HepG2 (cell line): Measurements from ENCODE around the gene ABCB8. TPM values are rescaled to one million over a fixed set of nuclear protein-coding genes. Genes with fewer than 3 reads are reported as not detected.

ENCODE experiments used
- KLF12 ChIP-seq: sonication (generic); formaldehyde crosslinking; IDR thresholded peaks from 2 replicates; pipeline ENCODE4 v1.4.0; 2020; ENCODE audit warnings: missing genetic modification reagents, borderline replicate concordance
- KLF13 ChIP-seq: sonication (generic); formaldehyde crosslinking; IDR thresholded peaks from 2 replicates; pipeline ENCODE4 v1.4.0; 2020; ENCODE audit warnings: mild to moderate bottlenecking, missing genetic modification reagents
- MED13 ChIP-seq: sonication (generic); formaldehyde crosslinking; IDR thresholded peaks from 2 replicates; pipeline ENCODE4 v1.5.0; 2020; ENCODE audit warnings: missing genetic modification reagents
- ZBTB25 ChIP-seq: IDR thresholded peaks from 2 replicates; pipeline ENCODE4 v1.6.1; 2018; ENCODE audit warnings: missing genetic modification reagents
- ZNF30 ChIP-seq: sonication (generic); formaldehyde crosslinking; IDR thresholded peaks from 2 replicates; pipeline ENCODE4 v1.5.0; 2020; ENCODE audit warnings: mild to moderate bottlenecking, missing genetic modification reagents
- ZNF33A ChIP-seq: sonication (generic); formaldehyde crosslinking; IDR thresholded peaks from 2 replicates; pipeline ENCODE4 v1.5.1; 2020; ENCODE audit warnings: missing genetic modification reagents, mild to moderate bottlenecking, moderate library complexity, borderline replicate concordance
- ZNF407 ChIP-seq: sonication (generic); formaldehyde crosslinking; IDR thresholded peaks from one replicate; pipeline ENCODE4 v1.5.1; 2020; ENCODE audit warnings: mild to moderate bottlenecking, missing genetic modification reagents; ENCODE audit errors: not compliant biosample characterization
- ZNF547 ChIP-seq: sonication (generic); formaldehyde crosslinking; IDR thresholded peaks from 2 replicates; pipeline ENCODE4 v1.5.1; 2020; ENCODE audit warnings: mild to moderate bottlenecking, missing genetic modification reagents
- polyA plus RNA-seq, 8 experiments: library from polyadenylated mRNA; depleted of rRNA in 3 of 8; stranded (reverse) in 7 of 8; unstranded in 1 of 8; fragments of >200 nt; fragmentation: Illumina TruSeq in 4 of 8; extraction: Trizol in 4 of 8; gene quantifications; 2 replicates each; pipeline versions ENCODE4 v1.2.1 to v1.2.3, GENCODE V29; 2011 to 2016; ENCODE audit warnings: low read depth in 4 of 8, missing spikeins in 1 of 8, mixed read lengths in 1 of 8; ENCODE audit not compliant: insufficient read depth in 1 of 8
- total RNA-seq, 5 experiments: library from RNA; depleted of rRNA; stranded (reverse); fragments of >200 nt; fragmentation: Illumina TruSeq; extraction: Trizol; gene quantifications; 2 replicates each; pipeline ENCODE4 v1.2.3, GENCODE V29; 2016; ENCODE audit warnings: low read depth in 1 of 5
- TF ChIP-seq, protein P1 (sequence below): sonication (generic); formaldehyde crosslinking; IDR thresholded peaks from 2 replicates; pipeline ENCODE4 v1.8.1; 2023; ENCODE audit warnings: mild to moderate bottlenecking, inconsistent platforms, moderate library complexity, missing genetic modification reagents, borderline replicate concordance
- TF ChIP-seq, protein P2 (sequence below): IDR thresholded peaks from 2 replicates; pipeline ENCODE4 v1.4.0; 2020; ENCODE audit warnings: mild to moderate bottlenecking, missing genetic modification reagents

The ABCB8 gene
- total and polyA plus RNA-seq, 2 of the 13 experiments (the other 11 are each of a cell fraction or from before 2014, with no cell fraction given): 6.6 to 16.7 TPM

DNA sequence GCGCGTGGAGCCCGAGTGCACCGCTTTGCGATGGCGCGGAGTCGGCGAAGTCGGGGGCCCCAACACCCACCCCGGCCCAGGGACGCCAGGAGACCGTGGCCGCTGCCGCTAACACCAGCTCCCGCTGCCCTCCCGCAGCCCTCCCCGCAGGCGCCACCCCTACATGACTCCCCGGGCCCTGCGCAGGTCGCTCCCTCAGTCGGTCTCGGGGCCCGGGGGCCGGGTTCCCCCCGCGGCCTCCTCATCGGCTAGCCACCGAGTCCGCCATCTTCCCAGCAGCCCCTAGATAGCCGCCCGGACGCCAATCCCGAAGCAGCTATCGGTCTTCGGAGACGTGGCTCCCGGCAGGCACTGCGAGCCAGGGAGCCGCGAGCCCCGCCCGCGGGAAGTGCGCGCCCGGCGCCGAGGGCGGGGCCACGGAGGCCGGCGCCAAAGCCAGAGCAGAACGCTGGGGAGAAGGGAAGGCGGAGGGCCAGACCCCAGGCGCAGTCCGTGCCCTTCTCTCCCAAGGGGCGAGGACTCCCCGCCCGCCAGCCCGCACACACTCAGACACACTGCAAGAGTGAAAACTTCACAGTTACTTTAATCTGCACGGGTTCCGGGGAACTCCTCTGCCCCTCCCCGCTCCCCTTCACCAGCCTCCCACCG, 52.4 kb downstream of the ABCB8 start, which contains the start of gene FASTK (continued):
- peak; percentile 88 for TF ChIP-seq ZNF407
- TF ChIP-seq, protein P1, sequence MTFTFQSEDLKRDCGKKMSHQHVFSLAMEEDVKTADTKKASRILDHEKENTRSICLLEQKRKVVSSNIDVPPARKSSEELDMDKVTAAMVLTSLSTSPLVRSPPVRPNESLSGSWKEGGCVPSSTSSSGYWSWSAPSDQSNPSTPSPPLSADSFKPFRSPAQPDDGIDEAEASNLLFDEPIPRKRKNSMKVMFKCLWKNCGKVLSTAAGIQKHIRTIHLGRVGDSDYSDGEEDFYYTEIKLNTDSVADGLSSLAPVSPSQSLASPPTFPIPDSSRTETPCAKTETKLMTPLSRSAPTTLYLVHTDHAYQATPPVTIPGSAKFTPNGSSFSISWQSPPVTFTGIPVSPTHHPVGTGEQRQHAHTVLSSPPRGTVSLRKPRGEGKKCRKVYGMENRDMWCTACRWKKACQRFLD (CRISPR knock-in tag): 0 out of 2 replicates have a peak, but pooled peaks have one; percentile 41
- TF ChIP-seq KLF13 (CRISPR knock-in tag): no peak
- TF ChIP-seq ZBTB25 (CRISPR knock-in tag): peak; percentile 52; the same call in 1 of the 2 replicates
- 0 out of 2 replicates have a peak, but pooled peaks have one; percentile 21 for TF ChIP-seq MED13 (CRISPR knock-in tag)
- TF ChIP-seq ZNF547 (CRISPR knock-in tag): no peak; the same call in none of the 2 replicates
- TF ChIP-seq ZNF33A (CRISPR knock-in tag): no peak
- 0 out of 2 replicates have a peak, but pooled peaks have one; percentile 25 for TF ChIP-seq KLF12 (CRISPR knock-in tag)
- TF ChIP-seq, protein P2, sequence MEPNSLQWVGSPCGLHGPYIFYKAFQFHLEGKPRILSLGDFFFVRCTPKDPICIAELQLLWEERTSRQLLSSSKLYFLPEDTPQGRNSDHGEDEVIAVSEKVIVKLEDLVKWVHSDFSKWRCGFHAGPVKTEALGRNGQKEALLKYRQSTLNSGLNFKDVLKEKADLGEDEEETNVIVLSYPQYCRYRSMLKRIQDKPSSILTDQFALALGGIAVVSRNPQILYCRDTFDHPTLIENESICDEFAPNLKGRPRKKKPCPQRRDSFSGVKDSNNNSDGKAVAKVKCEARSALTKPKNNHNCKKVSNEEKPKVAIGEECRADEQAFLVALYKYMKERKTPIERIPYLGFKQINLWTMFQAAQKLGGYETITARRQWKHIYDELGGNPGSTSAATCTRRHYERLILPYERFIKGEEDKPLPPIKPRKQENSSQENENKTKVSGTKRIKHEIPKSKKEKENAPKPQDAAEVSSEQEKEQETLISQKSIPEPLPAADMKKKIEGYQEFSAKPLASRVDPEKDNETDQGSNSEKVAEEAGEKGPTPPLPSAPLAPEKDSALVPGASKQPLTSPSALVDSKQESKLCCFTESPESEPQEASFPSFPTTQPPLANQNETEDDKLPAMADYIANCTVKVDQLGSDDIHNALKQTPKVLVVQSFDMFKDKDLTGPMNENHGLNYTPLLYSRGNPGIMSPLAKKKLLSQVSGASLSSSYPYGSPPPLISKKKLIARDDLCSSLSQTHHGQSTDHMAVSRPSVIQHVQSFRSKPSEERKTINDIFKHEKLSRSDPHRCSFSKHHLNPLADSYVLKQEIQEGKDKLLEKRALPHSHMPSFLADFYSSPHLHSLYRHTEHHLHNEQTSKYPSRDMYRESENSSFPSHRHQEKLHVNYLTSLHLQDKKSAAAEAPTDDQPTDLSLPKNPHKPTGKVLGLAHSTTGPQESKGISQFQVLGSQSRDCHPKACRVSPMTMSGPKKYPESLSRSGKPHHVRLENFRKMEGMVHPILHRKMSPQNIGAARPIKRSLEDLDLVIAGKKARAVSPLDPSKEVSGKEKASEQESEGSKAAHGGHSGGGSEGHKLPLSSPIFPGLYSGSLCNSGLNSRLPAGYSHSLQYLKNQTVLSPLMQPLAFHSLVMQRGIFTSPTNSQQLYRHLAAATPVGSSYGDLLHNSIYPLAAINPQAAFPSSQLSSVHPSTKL (CRISPR knock-in tag): peak; percentile 39; the same call in 1 of the 2 replicates
- TF ChIP-seq ZNF30 (CRISPR knock-in tag): peak; percentile 17; the same call in 1 of the 2 replicates
